ENCODE measurements around the gene SEC61A2.

Gene SEC61A2

GRCh38 chr10:12200850-12201249, 71.4 kb downstream of the SEC61A2 start:
- H2BK5ac ChIP-seq (ENCODE audit: low read depth, low read length, poor library complexity, severe bottlenecking) = no peak overlapping the region
- H2AFZ ChIP-seq (ENCODE audit: low read depth, low read length) = no peak overlapping the region
- no peak overlapping the region for H3K4me3 ChIP-seq (ENCODE audit: insufficient read depth in 1 of 2, low read depth in 1 of 2, low read length in 2 of 2)
- no peak overlapping the region for H3K9ac ChIP-seq (ENCODE audit: low read length)
- H3K4me2 ChIP-seq (ENCODE audit: low read length, poor library complexity, severe bottlenecking) = no peak overlapping the region
- H3K4me1 ChIP-seq (ENCODE audit: control insufficient read depth, insufficient read depth, low read depth, low read length) = peaks cover 2% of the 10 kb centered on the region
- no peak for DNase-seq
- peaks cover 18 to 64% of the 10 kb centered on the region in 2 experiments for H3K36me3 ChIP-seq (ENCODE audit: control insufficient read depth in 1 of 2, insufficient read depth in 2 of 2, low read depth in 1 of 2, low read length in 2 of 2)
- H2BK15ac ChIP-seq (ENCODE audit: low read depth, poor library complexity, severe bottlenecking) = no peak overlapping the region
- no peak overlapping the region for H3K27ac ChIP-seq (ENCODE audit: low read length, poor library complexity, severe bottlenecking)
- H3K27me3 ChIP-seq (ENCODE audit: control insufficient read depth in 1 of 2, insufficient read depth in 1 of 2, low read length in 2 of 2) = no peaks in the 10 kb centered on the region
- H4K91ac ChIP-seq (ENCODE audit: low read length) = no peak overlapping the region
- no peaks in the 10 kb centered on the region for H3K9me3 ChIP-seq (ENCODE audit: control insufficient read depth, low read length)
- no peak overlapping the region for H3K14ac ChIP-seq (ENCODE audit: low read length in 2 of 2)
- H3K18ac ChIP-seq (ENCODE audit: low read depth in 1 of 2, low read length in 2 of 2) = no peak overlapping the region
- peaks cover 21% of the 10 kb centered on the region for H3K79me1 ChIP-seq (replicated peaks; ENCODE audit: low read length, poor library complexity, severe bottlenecking)
- H4K8ac ChIP-seq (ENCODE audit: low read length) = no peak overlapping the region
- no peak overlapping the region for H2AK5ac ChIP-seq (ENCODE audit: low read length, severe bottlenecking)
- 97% methylated on average over 5 of the region's 5 CpGs for WGBS
- no peak overlapping the region for H2BK12ac ChIP-seq (ENCODE audit: low read length in 2 of 2)
- no peak overlapping the region for H2BK120ac ChIP-seq (ENCODE audit: low read depth, low read length)
- no peak overlapping the region for H3K23ac ChIP-seq (ENCODE audit: low read length in 2 of 2)
- H3K4ac ChIP-seq (ENCODE audit: low read depth in 1 of 2, low read length in 2 of 2) = no peak overlapping the region

- Histone ChIP-seq H3K4me1 (ENCODE audit: control insufficient read depth, insufficient read depth, low read depth, low read length) (peaks cover 2% of the 10 kb centered on the region), H3K18ac (ENCODE audit: low read depth in 1 of 2, low read length in 2 of 2) (no peak overlapping the region), H2BK5ac (ENCODE audit: low read depth, low read length, poor library complexity, severe bottlenecking) (no peak overlapping the region), H2BK12ac (ENCODE audit: low read length in 2 of 2) (no peak overlapping the region), H3K79me1 (replicated peaks; ENCODE audit: low read length, poor library complexity, severe bottlenecking) (peaks cover 22% of the 10 kb centered on the region), H4K91ac (ENCODE audit: low read length) (no peak overlapping the region), H3K9me3 (ENCODE audit: control insufficient read depth, low read length) (no peaks in the 10 kb centered on the region), H2AK5ac (ENCODE audit: low read length, severe bottlenecking) (no peak overlapping the region), H2AFZ (ENCODE audit: low read depth, low read length) (no peak overlapping the region), H4K8ac (ENCODE audit: low read length) (no peak overlapping the region), H3K4me2 (ENCODE audit: low read length, poor library complexity, severe bottlenecking) (no peak overlapping the region), H2BK120ac (ENCODE audit: low read depth, low read length) (no peak overlapping the region), H3K4me3 (ENCODE audit: insufficient read depth in 1 of 2, low read depth in 1 of 2, low read length in 2 of 2) (no peak overlapping the region), H3K14ac (ENCODE audit: low read length in 2 of 2) (no peak overlapping the region), H3K9ac (ENCODE audit: low read length) (no peak overlapping the region), H2BK15ac (ENCODE audit: low read depth, poor library complexity, severe bottlenecking) (no peak overlapping the region), H3K4ac (ENCODE audit: low read depth in 1 of 2, low read length in 2 of 2) (no peak overlapping the region), H3K23ac (ENCODE audit: low read length in 2 of 2) (no peak overlapping the region), H3K27me3 (ENCODE audit: control insufficient read depth in 1 of 2, insufficient read depth in 1 of 2, low read length in 2 of 2) (no peaks in the 10 kb centered on the region), H3K27ac (ENCODE audit: low read length, poor library complexity, severe bottlenecking) (no peak overlapping the region), H3K36me3 (ENCODE audit: control insufficient read depth in 1 of 2, insufficient read depth in 2 of 2, low read depth in 1 of 2, low read length in 2 of 2) (peaks cover 20 to 64% of the 10 kb centered on the region in 2 experiments)
- no peak for DNase-seq
- 92% methylated on average over 3 of the region's 3 CpGs for WGBS
These were observed 72.1 kb downstream of the SEC61A2 start for GRCh38 chr10:12201543-12201942.

- Histone ChIP-seq H3K36me3 (ENCODE audit: control insufficient read depth in 1 of 2, insufficient read depth in 2 of 2, low read depth in 1 of 2, low read length in 2 of 2) (peaks cover 22 to 65% of the 10 kb centered on the region in 2 experiments), H3K4me2 (ENCODE audit: low read length, poor library complexity, severe bottlenecking) (no peak overlapping the region), H2BK15ac (ENCODE audit: low read depth, poor library complexity, severe bottlenecking) (no peak overlapping the region), H3K4ac (ENCODE audit: low read depth in 1 of 2, low read length in 2 of 2) (no peak overlapping the region), H3K27me3 (ENCODE audit: control insufficient read depth in 1 of 2, insufficient read depth in 1 of 2, low read length in 2 of 2) (no peaks in the 10 kb centered on the region), H2BK12ac (ENCODE audit: low read length in 2 of 2) (no peak overlapping the region), H3K27ac (ENCODE audit: low read length, poor library complexity, severe bottlenecking) (no peak overlapping the region), H3K9me3 (ENCODE audit: control insufficient read depth, low read length) (no peaks in the 10 kb centered on the region), H2AFZ (ENCODE audit: low read depth, low read length) (no peak overlapping the region), H3K18ac (ENCODE audit: low read depth in 1 of 2, low read length in 2 of 2) (no peak overlapping the region), H2BK5ac (ENCODE audit: low read depth, low read length, poor library complexity, severe bottlenecking) (no peak overlapping the region), H4K8ac (ENCODE audit: low read length) (no peak overlapping the region), H3K79me1 (replicated peaks; ENCODE audit: low read length, poor library complexity, severe bottlenecking) (peaks cover 22% of the 10 kb centered on the region), H4K91ac (ENCODE audit: low read length) (no peak overlapping the region), H3K4me3 (ENCODE audit: insufficient read depth in 1 of 2, low read depth in 1 of 2, low read length in 2 of 2) (no peak overlapping the region), H3K23ac (ENCODE audit: low read length in 2 of 2) (no peak overlapping the region), H2AK5ac (ENCODE audit: low read length, severe bottlenecking) (no peak overlapping the region), H3K4me1 (ENCODE audit: control insufficient read depth, insufficient read depth, low read depth, low read length) (peaks cover 2% of the 10 kb centered on the region), H2BK120ac (ENCODE audit: low read depth, low read length) (no peak overlapping the region), H3K14ac (ENCODE audit: low read length in 2 of 2) (no peak overlapping the region), H3K9ac (ENCODE audit: low read length) (no peak overlapping the region)
- DNase-seq = no peak
- 95% methylated on average over 3 of the region's 5 CpGs for WGBS
These were observed 72.7 kb downstream of the SEC61A2 start for GRCh38 chr10:12202226-12202625.

GRCh38 chr10:12205082-12205481, 75.6 kb downstream of the SEC61A2 start:
- WGBS = 100% methylated on average over 2 of the region's 3 CpGs
- Histone ChIP-seq H2BK120ac (ENCODE audit: low read depth, low read length) (no peak overlapping the region), H3K27ac (ENCODE audit: low read length, poor library complexity, severe bottlenecking) (no peak overlapping the region), H3K9me3 (ENCODE audit: control insufficient read depth, low read length) (no peaks in the 10 kb centered on the region), H2BK15ac (ENCODE audit: low read depth, poor library complexity, severe bottlenecking) (no peak overlapping the region), H4K91ac (ENCODE audit: low read length) (no peak overlapping the region), H3K4ac (ENCODE audit: low read depth in 1 of 2, low read length in 2 of 2) (no peak overlapping the region), H3K14ac (ENCODE audit: low read length in 2 of 2) (no peak overlapping the region), H2AK5ac (ENCODE audit: low read length, severe bottlenecking) (no peak overlapping the region), H3K9ac (ENCODE audit: low read length) (no peak overlapping the region), H2AFZ (ENCODE audit: low read depth, low read length) (no peak overlapping the region), H3K18ac (ENCODE audit: low read depth in 1 of 2, low read length in 2 of 2) (no peak overlapping the region), H4K8ac (ENCODE audit: low read length) (no peak overlapping the region), H3K4me1 (ENCODE audit: control insufficient read depth, insufficient read depth, low read depth, low read length) (peaks cover 2% of the 10 kb centered on the region), H3K4me3 (ENCODE audit: insufficient read depth in 1 of 2, low read depth in 1 of 2, low read length in 2 of 2) (no peak overlapping the region), H3K79me1 (replicated peaks; ENCODE audit: low read length, poor library complexity, severe bottlenecking) (peaks cover 40% of the 10 kb centered on the region), H3K36me3 (ENCODE audit: control insufficient read depth in 1 of 2, insufficient read depth in 2 of 2, low read depth in 1 of 2, low read length in 2 of 2) (peaks cover 36 to 81% of the 10 kb centered on the region in 2 experiments), H2BK12ac (ENCODE audit: low read length in 2 of 2) (no peak overlapping the region), H2BK5ac (ENCODE audit: low read depth, low read length, poor library complexity, severe bottlenecking) (no peak overlapping the region), H3K23ac (ENCODE audit: low read length in 2 of 2) (no peak overlapping the region), H3K27me3 (ENCODE audit: control insufficient read depth in 1 of 2, insufficient read depth in 1 of 2, low read length in 2 of 2) (no peaks in the 10 kb centered on the region), H3K4me2 (ENCODE audit: low read length, poor library complexity, severe bottlenecking) (no peak overlapping the region)
- no peak for DNase-seq
